ENCODE data around the gene CFAP251. TPM values are rescaled to one million over a fixed set of nuclear protein-coding genes. Genes with fewer than 3 reads are reported as not detected.

CFAP251 gene
- total RNA-seq, 1 experiment from 2014 or later: 0.81 TPM

DNA sequence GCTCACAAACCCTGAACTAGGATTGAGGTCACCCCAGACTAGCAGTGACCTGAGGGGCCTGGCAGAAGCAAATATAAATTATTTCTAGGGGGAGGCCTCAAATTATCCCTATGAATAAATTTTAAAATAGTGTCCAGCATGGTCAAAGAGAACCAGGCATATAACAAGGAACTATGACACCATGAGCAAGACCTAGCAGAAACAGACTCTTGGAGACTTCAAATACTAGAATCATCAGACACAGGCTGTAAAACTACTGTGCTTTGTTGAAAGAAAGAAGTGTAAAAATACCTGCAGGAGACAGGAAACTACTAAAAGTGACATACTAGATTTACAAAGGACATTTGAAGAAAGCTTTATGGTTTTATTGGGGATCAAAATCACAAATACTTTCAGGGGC is 100.1 kb downstream of the CFAP251 start:
- Histone ChIP-seq H2BK5ac (ENCODE audit: insufficient read length, low read length) (no peak overlapping the region), H3K4me2 (ENCODE audit: insufficient read depth, insufficient read length, low read length) (no peak overlapping the region), H2AFZ (ENCODE audit: low read length) (no peak overlapping the region), H3T11ph (ENCODE audit: low read length) (no peak overlapping the region), H3K9ac (ENCODE audit: extremely low read depth, insufficient read length, low read length) (no peak overlapping the region), H2BK12ac (ENCODE audit: insufficient read length, low read depth, low read length) (no peak overlapping the region), H3K4me1 (ENCODE audit: insufficient read depth, low read length) (no peaks in the 10 kb centered on the region), H3K27ac (ENCODE audit: insufficient read length, low read depth, low read length) (no peak overlapping the region), H3K79me2 (ENCODE audit: insufficient read depth, low read length) (no peaks in the 10 kb centered on the region), H3K9me3 (ENCODE audit: control insufficient read depth, low read depth, low read length) (no peaks in the 10 kb centered on the region), H3K23ac (ENCODE audit: insufficient read length, low read depth, low read length) (no peak overlapping the region), H4K20me1 (ENCODE audit: control insufficient read depth, insufficient read depth, insufficient read length) (no peaks in the 10 kb centered on the region), H3K56ac (ENCODE audit: insufficient read length, low read depth, low read length) (no peak overlapping the region), H4K8ac (replicated peaks; ENCODE audit: insufficient read length, low read depth, low read length) (no peak overlapping the region), H3K79me1 (ENCODE audit: insufficient read depth, low read depth, low read length, poor library complexity, severe bottlenecking) (no peaks in the 10 kb centered on the region), H4K91ac (ENCODE audit: insufficient read length, low read depth, low read length) (no peak overlapping the region), H3K18ac (ENCODE audit: insufficient read length, low read depth, low read length) (no peak overlapping the region), H2BK20ac (ENCODE audit: low read depth, low read length, poor library complexity, severe bottlenecking) (no peak overlapping the region), H2AK5ac (ENCODE audit: insufficient read length, low read length) (no peak overlapping the region), H3K14ac (ENCODE audit: insufficient read depth, low read length) (no peak overlapping the region), H3K4ac (ENCODE audit: low read depth, low read length) (no peak overlapping the region), H3K23me2 (ENCODE audit: insufficient read length, low read depth, low read length, poor library complexity, severe bottlenecking) (peaks cover 14% of the 10 kb centered on the region), H2BK15ac (ENCODE audit: low read depth, low read length) (no peak overlapping the region), H2BK120ac (ENCODE audit: low read depth, low read length, poor library complexity, severe bottlenecking) (no peak overlapping the region), H4K5ac (ENCODE audit: insufficient read length, low read depth, low read length) (no peak overlapping the region), H3K27me3 (ENCODE audit: insufficient read depth, low read length) (peaks cover 2% of the 10 kb centered on the region; the same call in 1 of the 2 replicates)
- no peak for TF ChIP-seq CTCF (conservative IDR thresholded peaks at IDR 0.05)
- no peak for DNase-seq
- H3K4me3 Mint-ChIP-seq: no peak overlapping the region
- peaks cover 33% of the 10 kb centered on the region for H3K27me3 Mint-ChIP-seq (ENCODE audit: low read depth)
- H3K9me3 Mint-ChIP-seq: peaks cover 2 to 3% of the 10 kb centered on the region in 2 experiments; a peak in 4 of 5 replicates
- H3K36me3 Mint-ChIP-seq (ENCODE audit: insufficient read depth in 1 of 3, low read depth in 3 of 3): peaks cover 0 to 3% (median 0%) of the 10 kb centered on the region in 3 experiments; a peak in 3 of 7 replicates
- H3K27ac Mint-ChIP-seq: no peak overlapping the region
- peaks cover 13 to 14% of the 10 kb centered on the region in 2 experiments for H3K4me1 Mint-ChIP-seq

Data from H9 (cell line).